Vagina (tissue), 2 donors: ENCODE results near the gene AKIRIN2.

Experiments
- CTCF ChIP-seq, 3 experiments: fragments of 450-650 bp in 2 of 3; fragments of 200-600 bp in 1 of 3; sonication (generic) in 1 of 3; IDR thresholded peaks; one replicate each; pipeline ENCODE4 v1.5.1; 2017 to 2019; ENCODE audit warnings: antibody characterized with exemption in 3 of 3, mild to moderate bottlenecking in 2 of 3, moderate library complexity in 2 of 3
- POLR2A ChIP-seq, 2 donors: fragments of 450-650 bp; IDR thresholded peaks; one replicate each; pipeline ENCODE4 v1.6.1; 2017; ENCODE audit warnings: antibody characterized with exemption in 2 of 2, mild to moderate bottlenecking in 2 of 2, moderate library complexity in 2 of 2
- POLR2AphosphoS5 ChIP-seq, 2 donors: sonication (generic); formaldehyde crosslinking; IDR thresholded peaks; one replicate each; pipeline ENCODE4 v1.9.0; 2017; ENCODE audit warnings: antibody characterized with exemption in 2 of 2, mild to moderate bottlenecking in 2 of 2, low read depth in 1 of 2; ENCODE audit not compliant: insufficient read depth in 1 of 2

GRCh38 chr6:87705070-87705691 lies 3.1 kb upstream of the AKIRIN2 start:
- TF ChIP-seq CTCF (IDR thresholded peaks at IDR 0.05) (no peak), POLR2AphosphoS5 (IDR thresholded peaks at IDR 0.05; ENCODE audit: insufficient read depth in 1 of 2, low read depth in 1 of 2) (no peak), POLR2A (IDR thresholded peaks at IDR 0.05) (no peak)
